Measurements from ENCODE around the gene CA12.
"Not testable (repeated sequence)": the region's sequence is repeated elsewhere in the genome, so short reads cannot be mapped to it uniquely, and the experiment has no call there.

Gene CA12

DNA sequence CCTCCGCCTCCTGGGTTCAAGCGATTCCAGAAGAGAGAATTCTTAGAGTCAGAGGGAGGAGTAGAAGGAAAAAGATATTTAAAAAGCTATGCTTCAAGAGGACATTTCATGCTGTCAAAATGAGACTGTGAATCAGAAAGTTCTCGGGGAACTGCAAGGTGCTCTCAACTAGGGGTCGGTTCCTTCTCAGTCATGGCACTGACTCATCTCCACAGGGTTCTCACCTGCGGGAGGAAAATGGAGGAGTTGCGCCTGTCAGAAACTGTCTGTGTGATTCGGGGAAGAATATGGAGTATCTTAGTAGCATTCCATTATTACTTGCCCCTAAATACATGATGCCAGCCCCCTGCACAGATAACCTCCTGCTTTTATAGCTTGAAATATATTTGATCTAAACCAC lies 56.9 kb downstream of the CA12 start:
- TF ChIP-seq, protein P1, sequence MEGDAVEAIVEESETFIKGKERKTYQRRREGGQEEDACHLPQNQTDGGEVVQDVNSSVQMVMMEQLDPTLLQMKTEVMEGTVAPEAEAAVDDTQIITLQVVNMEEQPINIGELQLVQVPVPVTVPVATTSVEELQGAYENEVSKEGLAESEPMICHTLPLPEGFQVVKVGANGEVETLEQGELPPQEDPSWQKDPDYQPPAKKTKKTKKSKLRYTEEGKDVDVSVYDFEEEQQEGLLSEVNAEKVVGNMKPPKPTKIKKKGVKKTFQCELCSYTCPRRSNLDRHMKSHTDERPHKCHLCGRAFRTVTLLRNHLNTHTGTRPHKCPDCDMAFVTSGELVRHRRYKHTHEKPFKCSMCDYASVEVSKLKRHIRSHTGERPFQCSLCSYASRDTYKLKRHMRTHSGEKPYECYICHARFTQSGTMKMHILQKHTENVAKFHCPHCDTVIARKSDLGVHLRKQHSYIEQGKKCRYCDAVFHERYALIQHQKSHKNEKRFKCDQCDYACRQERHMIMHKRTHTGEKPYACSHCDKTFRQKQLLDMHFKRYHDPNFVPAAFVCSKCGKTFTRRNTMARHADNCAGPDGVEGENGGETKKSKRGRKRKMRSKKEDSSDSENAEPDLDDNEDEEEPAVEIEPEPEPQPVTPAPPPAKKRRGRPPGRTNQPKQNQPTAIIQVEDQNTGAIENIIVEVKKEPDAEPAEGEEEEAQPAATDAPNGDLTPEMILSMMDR (IDR thresholded peaks at IDR 0.05; ENCODE audit: borderline replicate concordance, control extremely low read depth, extremely low read depth, insufficient read depth, missing control alignments) = no peak
- no peak for DNase-seq (ENCODE audit: low spot score)
- in situ Hi-C loops (cut with MboI; ENCODE audit: low sequenced_read_pairs, unreplicated experiment) = no loop called here

DNA sequence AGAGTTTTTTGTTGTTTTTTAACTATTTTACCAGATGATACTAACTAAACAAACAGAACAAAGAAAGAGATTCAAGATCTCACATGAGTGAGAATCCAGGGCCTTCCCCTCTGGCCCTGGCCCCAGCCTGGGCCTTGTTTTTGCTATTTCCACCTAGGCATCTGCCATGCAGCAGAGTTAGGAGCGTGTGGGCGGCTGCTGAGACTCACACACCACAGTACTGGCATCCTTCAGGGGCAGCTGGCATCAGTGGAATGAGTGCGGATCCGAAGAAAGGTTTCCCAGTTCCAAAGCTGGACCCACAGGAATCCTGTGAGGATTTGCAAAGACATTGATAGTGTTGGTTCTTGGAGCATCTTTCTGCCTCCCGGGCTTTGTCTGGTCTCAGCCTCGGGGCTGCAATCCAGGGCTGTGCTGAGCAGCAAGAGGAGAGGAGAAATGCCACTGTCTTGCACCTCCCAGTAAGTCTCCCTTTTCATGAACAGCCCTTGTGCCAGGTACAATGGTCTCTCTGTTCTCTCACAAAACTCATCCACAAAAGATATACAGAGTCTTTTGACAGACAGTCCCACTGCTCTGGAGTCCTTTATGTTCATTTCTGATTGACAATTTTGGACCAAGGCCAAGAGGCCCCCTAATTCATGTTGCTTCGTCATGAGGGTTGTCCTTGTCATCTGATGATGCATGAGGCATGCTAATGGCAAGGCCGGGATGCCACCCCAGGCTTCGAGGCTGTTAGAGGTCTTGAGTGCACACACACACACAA lies 57.7 kb downstream of the CA12 start:
- DNase-seq (ENCODE audit: low spot score) = no peak
- in situ Hi-C loops (cut with MboI; ENCODE audit: low sequenced_read_pairs, unreplicated experiment) = no loop called here
- TF ChIP-seq, protein P1 (IDR thresholded peaks at IDR 0.05; ENCODE audit: borderline replicate concordance, control extremely low read depth, extremely low read depth, insufficient read depth, missing control alignments) = no peak

DNA sequence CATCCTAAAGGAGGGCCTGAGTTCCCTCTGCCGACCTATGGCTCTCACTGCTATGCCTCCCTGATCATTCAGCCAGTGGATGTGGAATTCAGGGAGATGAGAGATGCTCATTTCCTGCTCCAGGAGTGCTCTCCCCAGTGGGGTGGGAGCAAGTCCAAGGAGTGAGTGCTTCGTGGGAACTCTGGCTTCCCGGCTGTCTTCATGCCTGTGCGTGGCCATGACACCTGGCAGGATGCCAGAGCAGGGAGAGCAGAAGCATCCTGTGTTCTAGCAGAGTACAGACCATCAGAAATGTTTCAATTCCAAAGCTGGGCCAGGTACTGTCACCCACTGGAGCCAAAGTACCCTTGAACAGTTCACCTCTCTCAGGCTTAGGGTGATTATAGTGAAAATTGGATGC lies 59.1 kb downstream of the CA12 start:
- TF ChIP-seq, protein P1 (IDR thresholded peaks at IDR 0.05; ENCODE audit: borderline replicate concordance, control extremely low read depth, extremely low read depth, insufficient read depth, missing control alignments) = no peak
- no peak for DNase-seq (ENCODE audit: low spot score)

DNA sequence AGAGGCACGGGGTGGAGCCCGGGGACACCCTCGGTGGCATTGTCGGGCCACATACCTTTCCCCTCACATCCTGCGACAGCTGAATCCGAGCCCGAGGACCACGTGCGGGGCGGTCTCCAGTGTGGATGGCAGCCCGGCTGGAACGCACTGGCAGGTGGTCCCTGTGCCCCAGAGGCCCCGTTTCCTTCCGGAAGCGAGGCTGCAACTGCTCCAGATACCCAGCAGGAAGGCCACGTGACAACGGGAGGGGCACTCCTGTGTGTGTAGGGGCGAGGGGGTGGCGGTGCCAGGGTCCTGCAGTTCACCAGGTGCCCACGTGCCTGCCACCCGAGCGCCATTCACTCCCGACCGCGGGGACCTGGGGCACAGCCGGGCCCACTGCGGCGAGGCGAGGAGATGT lies 60.2 kb downstream of the CA12 start:
- TF ChIP-seq, protein P1 (IDR thresholded peaks at IDR 0.05; ENCODE audit: borderline replicate concordance, control extremely low read depth, extremely low read depth, insufficient read depth, missing control alignments) = no peak
- peak; percentile 12 for DNase-seq (ENCODE audit: low spot score)
- in situ Hi-C loops (cut with MboI; ENCODE audit: low sequenced_read_pairs, unreplicated experiment) = no loop called here

More for the DNA sequence above, 59.1 kb downstream of the CA12 start:
- in situ Hi-C loops (cut with MboI; ENCODE audit: low sequenced_read_pairs, unreplicated experiment) = no loop called here

DNA sequence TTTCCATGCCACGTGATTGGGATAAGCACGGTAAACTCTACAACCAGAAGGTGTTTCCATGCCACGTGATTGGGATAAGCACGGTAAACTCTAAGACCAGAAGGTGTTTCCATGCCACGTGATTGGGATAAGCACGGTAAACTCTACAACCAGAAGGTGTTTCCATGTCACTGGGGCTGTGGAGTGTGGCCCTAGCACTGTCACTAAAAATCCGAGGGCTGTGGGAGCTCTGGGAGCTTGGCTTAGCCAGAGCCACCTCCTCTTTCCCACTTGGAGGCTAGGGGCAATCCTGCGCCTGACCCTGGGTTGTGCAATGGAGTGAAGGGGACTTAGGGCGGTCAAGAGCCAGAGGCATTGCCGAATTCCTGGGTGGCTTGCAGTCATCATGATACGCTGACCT lies 60.7 kb downstream of the CA12 start:
- in situ Hi-C loops (cut with MboI; ENCODE audit: low sequenced_read_pairs, unreplicated experiment); DNase-seq (ENCODE audit: low spot score): not testable (repeated sequence)

DNA sequence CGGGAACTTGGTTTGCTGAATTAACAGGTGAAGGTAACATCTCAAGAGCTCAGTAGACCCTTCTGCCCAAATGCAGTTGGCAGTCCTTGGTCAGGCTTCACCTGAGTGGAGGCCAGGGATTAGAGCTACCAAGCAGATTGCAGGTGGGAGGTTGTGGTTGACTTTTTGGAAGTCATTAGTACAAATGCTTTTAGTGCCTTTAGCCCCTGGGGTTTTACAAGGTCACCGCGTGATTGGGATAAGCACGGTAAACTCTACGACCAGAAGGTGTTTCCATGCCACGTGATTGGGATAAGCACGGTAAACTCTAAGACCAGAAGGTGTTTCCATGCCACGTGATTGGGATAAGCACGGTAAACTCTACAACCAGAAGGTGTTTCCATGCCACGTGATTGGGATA lies 61.2 kb downstream of the CA12 start:
- in situ Hi-C loops (cut with MboI; ENCODE audit: low sequenced_read_pairs, unreplicated experiment); DNase-seq (ENCODE audit: low spot score): not testable (repeated sequence)

DNA sequence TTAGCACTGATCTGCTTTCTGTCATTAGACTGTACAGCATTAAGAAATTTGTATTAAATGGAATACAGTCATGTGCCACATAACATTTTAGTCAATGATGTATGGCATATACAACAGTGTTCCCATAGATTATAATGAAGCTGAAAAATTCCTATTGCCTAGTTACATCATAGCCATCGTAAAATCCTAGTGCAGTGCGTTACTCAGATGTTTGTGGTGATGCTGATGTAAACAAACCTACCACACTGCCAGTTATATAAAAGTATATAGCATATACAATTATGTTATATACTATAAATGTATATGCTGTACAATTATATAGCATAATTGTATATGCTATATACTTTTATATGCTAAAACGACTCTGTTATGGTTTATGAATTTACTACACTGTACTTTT lies 62.6 kb downstream of the CA12 start:
- TF ChIP-seq, protein P1 (IDR thresholded peaks at IDR 0.05; ENCODE audit: borderline replicate concordance, control extremely low read depth, extremely low read depth, insufficient read depth, missing control alignments) = no peak
- in situ Hi-C loops (cut with MboI; ENCODE audit: low sequenced_read_pairs, unreplicated experiment) = no loop called here
- DNase-seq (ENCODE audit: low spot score) = no peak

DNA sequence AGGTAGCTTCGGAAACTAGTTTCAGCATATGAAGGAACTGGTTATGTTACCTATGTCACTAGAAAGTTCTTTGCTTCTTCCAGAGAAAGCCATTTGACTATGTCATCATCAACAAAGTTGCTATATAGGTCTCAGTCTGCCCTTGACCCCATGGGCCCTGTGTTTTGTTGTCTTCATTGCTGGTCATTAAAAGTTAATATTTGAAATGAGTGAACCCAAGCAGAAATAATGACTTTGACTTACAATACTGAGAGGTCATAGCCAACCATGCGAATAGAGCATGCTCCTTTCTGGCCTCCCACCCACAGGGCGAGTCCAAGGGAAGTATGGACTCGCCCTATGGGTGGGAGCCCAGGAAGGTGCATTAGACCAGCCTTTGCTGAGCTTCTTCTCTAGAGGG lies 63.3 kb downstream of the CA12 start:
- in situ Hi-C loops (cut with MboI; ENCODE audit: low sequenced_read_pairs, unreplicated experiment) = no loop called here
- DNase-seq (ENCODE audit: low spot score) = no peak
- TF ChIP-seq, protein P1 (IDR thresholded peaks at IDR 0.05; ENCODE audit: borderline replicate concordance, control extremely low read depth, extremely low read depth, insufficient read depth, missing control alignments) = no peak

Data from GM13976 (cell line).